ENCODE results near the gene MARVELD2. TPM values are rescaled to one million over a fixed set of nuclear protein-coding genes. Genes with fewer than 3 reads are reported as not detected.
A peak's percentile ranks its signal among the peaks of the same experiment; 100 is the strongest.
"Not testable (repeated sequence)": the region's sequence is repeated elsewhere in the genome, so short reads cannot be mapped to it uniquely, and the experiment has no call there.

Gene MARVELD2
- total and polyA plus RNA-seq, 2 donors from 2014 or later, result 8.5 to 41.2 TPM

GRCh38 chr5:69368458-69369339, 46.2 kb upstream of the MARVELD2 start:
- Histone ChIP-seq H3K4me1 (ENCODE audit: control insufficient read depth in 2 of 3, insufficient read depth in 2 of 3, low read depth in 1 of 3, low read length in 3 of 3) (peaks cover 0 to 10% (median 4%) of the 10 kb centered on the region in 3 donors), H3K9me3 (ENCODE audit: control insufficient read depth in 2 of 3, insufficient read depth in 1 of 3, low read length in 3 of 3) (no peaks in the 10 kb centered on the region), H3K27me3 (ENCODE audit: control insufficient read depth, insufficient read depth, low read length) (no peaks in the 10 kb centered on the region), H3K4me3 (ENCODE audit: low read length in 3 of 3) (peak overlapping the region; percentile 85 to 97 (median 97)), H3K27ac (ENCODE audit: low read depth in 2 of 2, low read length in 2 of 2) (peak overlapping the region; percentile 98 to 100), H3K36me3 (ENCODE audit: control insufficient read depth in 2 of 3, insufficient read depth in 3 of 3, low read length in 3 of 3) (peaks cover 6 to 11% (median 8%) of the 10 kb centered on the region in 3 donors), H3K9ac (ENCODE audit: low read length in 3 of 3) (peak overlapping the region; percentile 94)
- peak in 2 of 5 donors; percentile 69 to 76 for DNase-seq
- TF ChIP-seq CTCF (IDR thresholded peaks at IDR 0.05; ENCODE audit: borderline replicate concordance, extremely low read depth, insufficient read depth), result no peak
- FAIRE-seq, result no peak
- intact Hi-C loops (cut with DNase I), result no loop called here

DNA sequence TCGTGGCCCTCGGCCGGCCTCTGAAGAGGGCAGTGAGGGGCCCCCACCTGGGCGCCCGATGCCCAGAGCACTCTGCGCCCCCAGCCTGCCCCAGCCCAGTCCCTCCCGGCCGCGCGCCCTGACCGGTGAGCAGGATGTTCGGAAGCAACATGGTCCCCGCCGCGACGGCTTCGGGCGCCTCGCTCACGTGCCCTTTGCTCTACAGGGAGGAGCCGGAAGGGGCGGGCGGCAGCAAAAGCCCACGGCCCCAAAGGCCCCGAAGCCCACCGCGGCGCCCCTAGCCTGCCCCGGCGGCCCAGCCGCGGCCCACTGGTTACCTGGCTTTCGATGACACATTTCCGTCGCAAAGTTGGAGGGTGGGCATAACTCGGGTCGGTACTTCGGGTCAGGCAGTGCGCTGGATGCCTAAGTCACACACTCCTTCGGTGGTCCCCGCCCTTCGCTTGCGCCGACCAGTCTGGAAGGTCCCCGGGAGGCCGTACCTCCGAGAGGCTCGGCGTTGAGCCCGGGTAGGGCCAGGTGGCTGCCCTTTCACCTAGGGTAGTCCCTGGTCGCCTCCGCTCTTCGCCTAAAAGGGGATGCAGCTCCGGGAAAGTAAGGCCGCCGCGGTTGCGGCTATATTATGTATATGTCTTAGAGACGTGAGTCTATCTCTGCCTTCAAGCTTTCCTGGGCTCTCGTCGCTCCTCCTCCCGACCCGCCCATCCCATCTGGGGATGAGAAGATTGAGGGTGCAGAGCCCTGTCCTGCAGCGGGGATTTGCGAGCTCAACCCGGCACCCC, 45.4 kb upstream of the MARVELD2 start, which contains the start of the genes AK6, RAD17 and TAF9:
Gene AK6 (minus strand): TSS at position 181 of the 782 bp plus-strand sequence. CDS start 30 bp downstream, at position 151.
Gene RAD17 (plus strand): TSS at position 479 of the 782 bp plus-strand sequence. CDS start 2,391 bp downstream, outside the sequence.
Gene TAF9 (minus strand): TSS at position 181 of the 782 bp plus-strand sequence. CDS start 3,783 bp downstream, outside the sequence.
- H3K27me3 ChIP-seq (ENCODE audit: control insufficient read depth, insufficient read depth, low read length), result no peaks in the 10 kb centered on the region

GRCh38 chr5:69370335-69370734, 44.6 kb upstream of the MARVELD2 start:
- intact Hi-C loops (cut with DNase I); H3K9me3 ChIP-seq (ENCODE audit: control insufficient read depth in 2 of 3, insufficient read depth in 1 of 3, low read length in 3 of 3); DNase-seq; FAIRE-seq; H3K36me3 ChIP-seq (ENCODE audit: control insufficient read depth in 2 of 3, insufficient read depth in 3 of 3, low read length in 3 of 3); H3K27me3 ChIP-seq (ENCODE audit: control insufficient read depth, insufficient read depth, low read length): not testable (repeated sequence)
- Histone ChIP-seq H3K9ac (ENCODE audit: low read length in 3 of 3) (peak overlapping the region; percentile 74 to 94 (median 92)), H3K4me3 (ENCODE audit: low read length in 3 of 3) (peak overlapping the region; percentile 85 to 97 (median 97)), H3K27ac (ENCODE audit: low read depth in 2 of 2, low read length in 2 of 2) (peak overlapping the region in 1 of 2 donors; percentile 100), H3K4me1 (ENCODE audit: control insufficient read depth in 2 of 3, insufficient read depth in 2 of 3, low read depth in 1 of 3, low read length in 3 of 3) (peaks cover 0 to 10% (median 4%) of the 10 kb centered on the region in 3 donors)

More for the DNA sequence above, 45.4 kb upstream of the MARVELD2 start, which contains the start of the genes AK6, RAD17 and TAF9:
- no peak for FAIRE-seq
- DNase-seq, result peak; percentile 94 to 97 (median 96)
- Histone ChIP-seq H3K9ac (ENCODE audit: low read length in 3 of 3) (peak within 1 kb of the TSS; percentile 94), H3K36me3 (ENCODE audit: control insufficient read depth in 2 of 3, insufficient read depth in 3 of 3, low read length in 3 of 3) (peaks cover 6 to 8% (median 8%) of the 10 kb centered on the region in 3 donors), H3K4me3 (ENCODE audit: low read length in 3 of 3) (peak within 1 kb of the TSS; percentile 85 to 97 (median 97)), H3K9me3 (ENCODE audit: control insufficient read depth in 2 of 3, insufficient read depth in 1 of 3, low read length in 3 of 3) (no peaks in the 10 kb centered on the region), H3K27ac (ENCODE audit: low read depth in 2 of 2, low read length in 2 of 2) (peak within 1 kb of the TSS; percentile 98 to 100), H3K4me1 (ENCODE audit: control insufficient read depth in 2 of 3, insufficient read depth in 2 of 3, low read depth in 1 of 3, low read length in 3 of 3) (peaks cover 0 to 10% (median 4%) of the 10 kb centered on the region in 3 donors)
- no peak for TF ChIP-seq CTCF (IDR thresholded peaks at IDR 0.05; ENCODE audit: borderline replicate concordance, extremely low read depth, insufficient read depth)
- intact Hi-C loops (cut with DNase I), result no loop called here

All from kidney (tissue), 14 donors.